Chondrocyte (in vitro differentiated cells): ENCODE results near the gene DISC1. TPM values are rescaled to one million over a fixed set of nuclear protein-coding genes. Genes with fewer than 3 reads are reported as not detected.

Experiments
- DNase-seq: peaks from one replicate; pipeline ENCODE4 v3.0.0; 2021; ENCODE audit warnings: mixed read lengths, low spot score
- H3K27ac Mint-ChIP-seq: one replicate; pipeline ENCODE4 v1.8.0; 2021; ENCODE audit warnings: mild to moderate bottlenecking, moderate library complexity, mixed read lengths; ENCODE audit not compliant: unreplicated experiment
- H3K27me3 Mint-ChIP-seq: 2 replicates; pipeline ENCODE4 v1.8.0; 2021; ENCODE audit warnings: low read depth, mixed read lengths
- H3K36me3 Mint-ChIP-seq: 2 replicates; pipeline ENCODE4 v1.8.0; 2021; ENCODE audit warnings: low read depth, mixed read lengths
- H3K4me1 Mint-ChIP-seq: 2 replicates; pipeline ENCODE4 v1.8.0; 2021; ENCODE audit warnings: low read depth, mild to moderate bottlenecking, mixed read lengths
- H3K4me3 Mint-ChIP-seq: one replicate; pipeline ENCODE4 v1.8.0; 2021; ENCODE audit warnings: mild to moderate bottlenecking, moderate library complexity, mixed read lengths; ENCODE audit not compliant: unreplicated experiment
- H3K9me3 Mint-ChIP-seq: 2 replicates; pipeline ENCODE4 v1.8.0; 2021; ENCODE audit warnings: low read depth, mixed read lengths
- CTCF ChIP-seq: fragments of 200-600 bp; sonication (generic); IDR thresholded peaks from 2 replicates; pipeline ENCODE4 v1.5.0; 2021; ENCODE audit warnings: antibody characterized with exemption, mild to moderate bottlenecking, moderate library complexity
- total RNA-seq: library from RNA; stranded (reverse); gene quantifications from 3 replicates; pipeline ENCODE4 v1.2.1, GENCODE V29; 2021

Gene DISC1
- total RNA-seq, 1 donor from 2014 or later = 5.0 TPM

- no peak overlapping the region for H3K27ac Mint-ChIP-seq
- DNase-seq = no peak
- TF ChIP-seq CTCF = no peak
- H3K4me3 Mint-ChIP-seq = no peak overlapping the region
- peaks cover 5% of the 10 kb centered on the region for H3K9me3 Mint-ChIP-seq
- H3K27me3 Mint-ChIP-seq = no peaks in the 10 kb centered on the region
- H3K4me1 Mint-ChIP-seq = no peaks in the 10 kb centered on the region
- H3K36me3 Mint-ChIP-seq = no peaks in the 10 kb centered on the region
Observed at GRCh38 chr1:232045139-232045994, 418.8 kb downstream of the DISC1 start.

GRCh38 chr1:232046451-232047306, 420.1 kb downstream of the DISC1 start:
- Mint-ChIP-seq H3K27ac (no peak overlapping the region), H3K9me3 (peaks cover 5% of the 10 kb centered on the region), H3K4me1 (no peaks in the 10 kb centered on the region), H3K36me3 (no peaks in the 10 kb centered on the region), H3K4me3 (no peak overlapping the region), H3K27me3 (no peaks in the 10 kb centered on the region)
- DNase-seq = no peak
- TF ChIP-seq CTCF = no peak

- Mint-ChIP-seq H3K4me3 (no peak overlapping the region), H3K27me3 (no peaks in the 10 kb centered on the region), H3K36me3 (no peaks in the 10 kb centered on the region), H3K27ac (no peak overlapping the region), H3K9me3 (peaks cover 5% of the 10 kb centered on the region), H3K4me1 (no peaks in the 10 kb centered on the region)
- DNase-seq = no peak
- TF ChIP-seq CTCF = peak; percentile 53
Observed at GRCh38 chr1:232047473-232047872, 420.9 kb downstream of the DISC1 start.

GRCh38 chr1:232048481-232048880, 421.9 kb downstream of the DISC1 start:
- peaks cover 10% of the 10 kb centered on the region for H3K9me3 Mint-ChIP-seq
- TF ChIP-seq CTCF = no peak
- H3K27ac Mint-ChIP-seq = no peak overlapping the region
- H3K4me1 Mint-ChIP-seq = no peaks in the 10 kb centered on the region
- no peaks in the 10 kb centered on the region for H3K27me3 Mint-ChIP-seq
- no peaks in the 10 kb centered on the region for H3K36me3 Mint-ChIP-seq
- H3K4me3 Mint-ChIP-seq = no peak overlapping the region
- DNase-seq = no peak

- no peak for TF ChIP-seq CTCF
- Mint-ChIP-seq H3K4me3 (no peak overlapping the region), H3K4me1 (no peaks in the 10 kb centered on the region), H3K9me3 (peaks cover 11% of the 10 kb centered on the region), H3K27ac (no peak overlapping the region), H3K27me3 (no peaks in the 10 kb centered on the region), H3K36me3 (no peaks in the 10 kb centered on the region)
- DNase-seq = no peak
Observed at GRCh38 chr1:232049335-232049734, 422.7 kb downstream of the DISC1 start.
